Activated naive CD8-positive, alpha-beta T cell treated with anti-CD3 and anti-CD28 coated beads for 36 hours (primary cell): ENCODE data around the gene EXOSC6. TPM values are rescaled to one million over a fixed set of nuclear protein-coding genes. Genes with fewer than 3 reads are reported as not detected.
"Not testable (repeated sequence)": the region's sequence is repeated elsewhere in the genome, so short reads cannot be mapped to it uniquely, and the experiment has no call there.

Source experiments
- DNase-seq: peaks from one replicate; pipeline ENCODE4 v3.0.0; 2021
- H3K27ac Mint-ChIP-seq: one replicate; pipeline ENCODE4 v1.8.0; 2022; ENCODE audit warnings: mild to moderate bottlenecking, moderate library complexity, mixed read lengths
- H3K27me3 Mint-ChIP-seq: one replicate; pipeline ENCODE4 v1.8.0; 2022; ENCODE audit warnings: mild to moderate bottlenecking, mixed read lengths
- H3K36me3 Mint-ChIP-seq: one replicate; pipeline ENCODE4 v1.8.0; 2021; ENCODE audit warnings: mild to moderate bottlenecking, mixed read lengths
- H3K4me1 Mint-ChIP-seq: one replicate; pipeline ENCODE4 v1.8.0; 2021; ENCODE audit warnings: mixed read lengths
- H3K4me3 Mint-ChIP-seq: one replicate; pipeline ENCODE4 v1.8.0; 2022; ENCODE audit warnings: mild to moderate bottlenecking, moderate library complexity, mixed read lengths
- H3K9me3 Mint-ChIP-seq: one replicate; pipeline ENCODE4 v1.8.0; 2022; ENCODE audit warnings: mixed read lengths
- total RNA-seq, 2 experiments: library from RNA; stranded (reverse); gene quantifications; one replicate each; pipeline ENCODE4 v1.2.3, GENCODE V29; 2021

Gene EXOSC6
- 10 to 100 TPM; 34.9 to 35.5 TPM for total RNA-seq

DNA sequence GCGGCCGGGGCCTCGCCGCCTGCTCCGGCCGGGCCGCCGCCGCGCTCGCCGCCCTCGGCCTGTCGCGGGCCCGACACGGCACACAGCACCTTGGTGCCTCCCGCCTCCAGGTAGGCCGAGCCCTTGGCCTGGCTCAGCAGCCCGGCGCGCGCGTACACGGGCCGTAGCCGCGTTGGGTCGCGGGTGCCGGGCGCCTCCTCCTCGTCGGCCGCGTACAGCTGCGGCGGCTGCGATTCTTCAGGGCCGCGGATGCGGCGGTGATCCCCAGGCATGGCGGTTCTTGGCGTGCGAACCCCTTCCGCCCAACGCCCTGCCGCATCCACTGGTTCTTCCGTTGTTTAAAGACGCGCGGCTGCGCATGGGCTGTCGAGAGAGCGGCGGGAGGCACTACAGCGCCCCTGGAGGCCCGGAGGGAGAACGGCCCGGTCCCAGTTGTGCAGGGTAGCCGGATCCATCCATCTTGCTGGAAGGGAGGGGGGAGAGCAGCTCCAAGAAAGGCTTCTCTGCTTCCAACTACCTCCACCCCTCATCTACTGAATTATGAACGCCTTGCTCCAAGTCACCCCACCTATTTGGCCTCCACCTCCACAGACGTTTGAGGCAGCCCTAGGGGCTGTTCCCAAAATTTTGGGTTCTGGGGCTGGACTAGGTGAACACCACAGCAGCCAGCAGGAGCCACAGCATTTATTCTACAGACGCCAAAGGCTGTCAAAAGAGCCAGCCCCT lies at the start of gene EXOSC6:
EXOSC6 (minus strand) TSS at position 312 of the 726 bp plus-strand sequence; CDS start at position 272, 40 bp downstream.
- peak; percentile 94 for DNase-seq
- Mint-ChIP-seq H3K27me3 (peaks cover 3% of the 10 kb centered on the region), H3K27ac (peak within 1 kb of the TSS; percentile 91), H3K4me3 (peak within 1 kb of the TSS; percentile 89), H3K36me3 (peaks cover 30% of the 10 kb centered on the region), H3K9me3 (no peaks in the 10 kb centered on the region), H3K4me1 (peaks cover 20% of the 10 kb centered on the region)

DNA sequence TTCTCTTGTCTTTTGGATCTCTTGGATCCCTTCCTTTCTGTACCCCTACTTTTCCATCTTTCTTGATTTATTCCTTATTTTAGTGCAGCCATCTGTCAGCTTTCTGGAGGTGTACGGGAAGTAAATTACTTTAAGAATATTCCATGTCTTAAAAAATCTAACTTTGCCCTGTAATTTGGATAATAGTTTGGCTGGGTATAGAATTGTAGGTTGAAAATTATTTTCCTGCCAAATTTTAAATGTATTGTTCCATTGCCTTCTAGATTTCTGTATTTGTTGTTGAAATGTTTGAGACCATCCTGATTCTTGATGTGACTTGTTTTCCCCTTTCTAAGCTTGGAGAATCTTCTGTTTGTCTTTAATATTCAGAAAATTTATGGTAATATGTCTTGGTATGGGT lies 49.4 kb upstream of the EXOSC6 start:
- H3K4me3 Mint-ChIP-seq, result peak overlapping the region; percentile 16
- H3K27me3 Mint-ChIP-seq, result no peaks in the 10 kb centered on the region
- H3K9me3 Mint-ChIP-seq, result peaks cover 11% of the 10 kb centered on the region
- DNase-seq, result no peak
- H3K36me3 Mint-ChIP-seq, result peaks cover 35% of the 10 kb centered on the region
- peaks cover 37% of the 10 kb centered on the region for H3K4me1 Mint-ChIP-seq
- no peak overlapping the region for H3K27ac Mint-ChIP-seq

DNA sequence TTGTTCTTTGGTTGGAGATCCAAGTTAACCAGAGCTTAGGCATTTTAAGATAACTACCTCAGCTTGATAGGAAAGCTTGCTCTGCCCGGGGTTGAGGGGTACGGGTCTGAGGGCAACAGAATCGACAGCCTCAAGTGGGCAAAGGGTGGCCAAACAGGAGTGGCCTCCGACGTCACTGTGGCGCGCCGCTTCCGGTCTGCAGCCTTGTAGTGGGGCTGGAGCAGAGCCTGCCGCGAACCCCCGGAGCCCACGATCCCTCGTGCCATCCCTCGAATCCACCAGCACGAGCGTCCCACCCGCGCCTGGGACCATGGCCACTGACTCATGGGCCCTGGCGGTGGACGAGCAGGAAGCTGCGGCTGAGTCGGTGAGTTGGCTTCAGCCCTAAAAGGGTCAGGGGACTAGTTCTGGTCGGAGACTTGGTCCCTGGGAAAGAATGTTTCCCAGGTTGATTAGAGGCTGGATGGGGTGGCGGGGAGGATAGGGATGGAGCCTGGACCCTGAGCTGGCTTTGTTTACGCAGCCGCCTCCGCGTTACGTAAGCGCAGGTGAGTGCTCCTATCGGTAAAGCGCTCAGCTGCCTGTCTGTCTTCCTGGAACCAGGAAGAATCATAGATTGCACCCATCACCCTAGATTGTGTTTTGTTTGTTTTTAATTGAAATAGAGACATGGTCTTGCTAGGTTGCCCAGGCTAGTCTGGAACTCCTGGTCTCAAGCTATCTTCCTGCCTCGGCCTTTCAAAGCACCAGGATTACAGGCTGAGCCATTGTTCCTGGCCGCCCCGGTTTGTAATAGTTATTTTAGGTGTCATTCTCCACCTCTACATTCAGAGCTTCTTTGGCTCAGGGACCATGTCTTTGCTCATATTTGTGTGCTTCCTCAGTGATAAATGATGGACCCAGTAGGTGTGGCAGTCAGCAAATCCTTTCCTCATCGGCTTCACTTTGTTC lies 47.5 kb upstream of the EXOSC6 start, which contains the start of gene DDX19B:
DDX19B (plus strand) TSS at position 199 of the 951 bp plus-strand sequence; CDS start at position 311, 112 bp downstream.
- peak; percentile 72 for DNase-seq
- Mint-ChIP-seq H3K9me3 (peaks cover 11% of the 10 kb centered on the region), H3K4me1 (peaks cover 27% of the 10 kb centered on the region), H3K4me3 (peak within 1 kb of the TSS; percentile 92), H3K27me3 (no peaks in the 10 kb centered on the region), H3K36me3 (peaks cover 31% of the 10 kb centered on the region), H3K27ac (peak within 1 kb of the TSS; percentile 91)

DNA sequence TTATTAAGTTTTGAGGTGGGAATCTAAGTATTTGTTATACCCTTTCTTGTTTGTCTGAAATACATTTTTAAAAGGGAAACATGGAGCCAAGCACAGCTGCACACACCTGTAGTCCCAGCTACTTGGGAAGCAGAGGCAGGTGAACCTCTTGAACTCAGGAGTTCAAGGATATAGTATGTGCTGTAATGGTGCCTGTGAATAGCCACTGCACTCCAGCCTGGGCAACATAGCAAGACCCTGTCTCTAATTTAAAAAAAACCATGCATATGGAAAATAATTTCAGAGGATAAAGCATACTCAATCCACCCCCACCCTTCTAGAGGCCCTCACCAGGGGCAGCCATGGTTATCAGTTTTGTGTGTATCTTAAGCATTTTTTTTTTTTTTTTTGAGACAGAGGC lies 43.9 kb upstream of the EXOSC6 start:
- Mint-ChIP-seq H3K36me3 (peaks cover 6% of the 10 kb centered on the region), H3K27me3 (no peaks in the 10 kb centered on the region), H3K4me3 (no peak overlapping the region), H3K4me1 (peaks cover 20% of the 10 kb centered on the region), H3K9me3 (no peaks in the 10 kb centered on the region), H3K27ac (no peak overlapping the region)
- no peak for DNase-seq

DNA sequence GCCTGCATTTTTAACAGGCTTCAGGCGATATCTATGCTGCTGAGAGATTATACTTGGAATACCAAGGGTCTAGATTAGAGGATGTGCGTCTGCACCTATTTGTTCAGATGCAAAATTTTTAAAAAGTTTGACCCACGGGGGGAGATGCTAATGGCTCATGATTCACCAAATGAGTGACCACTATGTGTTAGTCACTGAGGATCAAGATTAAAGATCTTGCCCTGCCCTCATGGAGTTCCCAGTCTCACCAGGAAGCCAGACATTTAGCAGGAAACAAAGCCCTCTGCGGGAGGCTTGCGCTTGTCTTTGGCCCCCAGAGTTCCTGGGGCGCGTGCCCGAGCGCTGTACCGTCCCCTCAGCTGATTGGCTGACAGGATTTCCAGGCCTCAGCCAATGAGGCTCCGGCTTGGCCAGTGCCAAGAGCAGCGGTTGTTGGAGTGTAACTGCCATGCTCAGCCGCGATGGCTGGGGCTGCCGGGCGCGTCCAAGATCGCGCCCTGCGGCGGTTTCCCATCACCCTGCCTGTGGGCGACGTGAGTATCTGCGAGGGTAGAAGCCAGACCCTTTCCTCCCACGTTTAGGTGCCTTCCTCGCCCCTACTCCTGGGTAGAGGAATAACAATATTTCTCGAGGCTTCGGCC lies 42.8 kb upstream of the EXOSC6 start:
- Mint-ChIP-seq H3K27me3 (peaks cover under 1% of the 10 kb centered on the region), H3K4me1 (peaks cover 15% of the 10 kb centered on the region), H3K27ac (no peak overlapping the region), H3K9me3 (no peaks in the 10 kb centered on the region), H3K4me3 (no peak overlapping the region), H3K36me3 (no peaks in the 10 kb centered on the region)
- no peak for DNase-seq

DNA sequence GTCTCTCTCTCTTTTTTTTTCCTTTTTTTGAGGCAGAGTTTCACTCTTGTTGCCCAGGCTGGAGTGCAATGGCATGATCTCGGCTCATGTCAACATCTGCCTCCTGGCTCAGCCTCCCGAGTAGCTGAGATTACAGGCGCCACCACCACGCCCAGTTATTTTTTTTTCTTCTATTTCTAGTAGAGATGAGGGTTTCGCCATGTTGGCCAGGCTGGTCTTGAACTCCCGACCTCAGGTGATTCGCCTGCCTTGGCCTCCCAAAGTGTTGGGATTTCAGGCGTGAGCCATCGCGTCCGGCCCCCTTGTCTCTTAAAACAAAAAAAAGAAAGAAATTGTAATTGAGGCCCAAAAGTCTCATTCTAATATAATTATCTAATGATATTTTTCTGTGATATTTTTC lies 40.4 kb upstream of the EXOSC6 start:
- H3K9me3 Mint-ChIP-seq, H3K4me3 Mint-ChIP-seq, H3K27me3 Mint-ChIP-seq, DNase-seq, H3K27ac Mint-ChIP-seq: not testable (repeated sequence)
- peaks cover 16% of the 10 kb centered on the region for H3K4me1 Mint-ChIP-seq
- peaks cover 16% of the 10 kb centered on the region for H3K36me3 Mint-ChIP-seq

DNA sequence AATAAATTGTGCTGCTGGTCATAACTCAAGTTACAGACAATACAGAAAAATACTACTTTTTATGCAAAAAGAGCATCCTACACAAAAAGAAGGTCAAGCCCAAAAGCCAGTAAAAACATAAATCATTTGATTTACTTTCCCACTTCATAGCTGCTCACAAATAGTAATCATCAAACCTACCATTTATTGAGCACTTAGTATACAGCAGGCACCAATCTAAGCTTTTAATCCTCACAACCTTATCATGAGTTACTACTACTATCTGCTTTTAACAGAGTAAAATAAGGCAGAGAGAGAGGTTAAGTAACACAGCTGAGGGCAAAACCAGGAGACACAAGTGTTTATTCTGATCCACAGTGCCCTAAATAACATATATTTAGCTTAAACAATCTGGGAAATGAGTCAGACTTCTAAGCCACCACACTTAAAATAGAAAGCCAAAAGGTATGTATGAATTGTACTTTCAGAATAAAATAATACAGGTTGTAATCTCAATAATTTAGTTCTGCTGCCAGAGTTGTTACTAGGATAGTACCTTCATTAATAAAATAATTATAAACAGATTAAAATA lies 39.3 kb upstream of the EXOSC6 start:
- Mint-ChIP-seq H3K4me1 (peaks cover 16% of the 10 kb centered on the region), H3K9me3 (no peaks in the 10 kb centered on the region), H3K27me3 (peaks cover 4% of the 10 kb centered on the region), H3K36me3 (peaks cover 16% of the 10 kb centered on the region), H3K27ac (peak overlapping the region; percentile 54), H3K4me3 (no peak overlapping the region)
- no peak for DNase-seq

DNA sequence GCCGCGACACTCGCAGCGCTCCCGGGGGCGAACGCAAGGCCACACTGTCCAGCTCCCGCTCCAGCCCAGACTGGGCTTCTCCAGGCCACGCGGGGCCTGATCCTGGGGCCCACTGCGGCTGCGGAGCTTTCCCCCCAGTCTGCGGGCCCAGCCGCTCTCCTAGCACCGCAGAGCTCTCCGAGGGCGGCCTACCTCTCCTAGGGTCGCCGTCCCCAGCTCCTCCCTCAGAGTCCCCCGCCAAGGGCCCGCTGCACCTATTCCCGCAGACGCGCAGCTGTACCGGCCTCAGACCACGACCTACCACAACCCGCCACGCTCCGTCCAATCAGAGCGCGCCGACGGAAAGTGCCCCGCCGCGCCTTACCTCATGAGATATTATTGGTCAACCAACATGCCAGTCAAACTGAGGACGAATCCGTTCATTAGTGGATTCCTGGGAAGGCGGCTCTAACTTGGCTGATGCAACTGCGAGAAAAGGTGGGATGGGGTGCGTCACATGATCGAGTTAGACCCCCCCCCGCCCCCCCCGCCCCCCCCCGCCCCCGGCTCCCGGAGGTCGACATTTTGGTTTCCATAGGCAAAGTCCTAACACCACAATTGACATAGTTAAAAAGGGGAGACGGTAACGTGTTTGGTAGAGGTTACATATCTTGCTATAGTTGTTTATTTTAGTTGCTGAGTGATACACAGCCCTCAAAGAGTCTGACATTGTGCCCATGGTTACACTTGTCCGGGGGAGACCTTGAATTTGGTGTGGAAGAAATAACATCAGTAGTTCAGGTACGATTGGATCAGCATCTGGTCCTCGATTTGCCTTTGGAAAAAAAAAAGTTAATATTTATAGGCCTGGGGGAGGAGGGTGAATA lies 37.7 kb upstream of the EXOSC6 start, which contains the start of gene AARS1:
AARS1 (minus strand) TSS at position 278 of the 866 bp plus-strand sequence. CDS start 6,743 bp downstream, outside the sequence.
- H3K36me3 Mint-ChIP-seq, result peaks cover 26% of the 10 kb centered on the region
- peaks cover 4% of the 10 kb centered on the region for H3K27me3 Mint-ChIP-seq
- peaks cover 26% of the 10 kb centered on the region for H3K4me1 Mint-ChIP-seq
- peak within 1 kb of the TSS; percentile 99 for H3K4me3 Mint-ChIP-seq
- DNase-seq, result peak; percentile 95
- H3K9me3 Mint-ChIP-seq, result no peaks in the 10 kb centered on the region
- H3K27ac Mint-ChIP-seq, result peak within 1 kb of the TSS; percentile 99

DNA sequence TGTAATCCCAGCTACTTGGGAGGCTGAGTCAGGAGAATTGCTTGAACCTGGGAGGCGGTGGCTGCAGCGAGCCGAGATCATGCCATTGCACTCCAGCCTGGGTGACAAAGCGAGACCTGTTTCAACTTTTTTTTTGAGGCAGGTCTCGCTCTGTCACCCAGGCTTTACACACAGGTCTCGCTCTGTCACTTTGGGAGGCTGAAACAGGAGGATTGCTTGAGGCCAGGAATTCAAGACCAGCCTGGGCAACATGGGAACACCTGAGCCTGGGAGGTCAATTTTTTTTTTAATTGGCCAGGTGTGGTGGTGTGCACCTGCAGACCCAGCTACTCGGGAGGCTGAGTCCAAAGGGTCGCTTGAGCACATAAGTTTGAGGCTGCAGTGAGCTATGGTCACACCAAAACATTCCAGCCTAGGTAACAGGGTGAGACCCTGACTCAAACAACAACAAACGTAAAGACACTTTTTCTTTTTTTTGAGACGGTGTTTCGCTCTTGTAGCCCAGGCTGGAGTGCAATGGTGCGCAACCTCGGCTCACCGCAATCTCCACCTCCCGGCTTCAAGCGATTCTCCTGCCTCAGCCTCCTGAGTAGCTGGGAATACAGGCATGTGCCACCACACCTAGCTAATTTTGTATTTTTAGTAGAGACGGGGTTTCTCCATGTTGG lies 35.7 kb upstream of the EXOSC6 start:
- Mint-ChIP-seq H3K4me1 (peaks cover 39% of the 10 kb centered on the region), H3K27ac (peak overlapping the region; percentile 99)

DNA sequence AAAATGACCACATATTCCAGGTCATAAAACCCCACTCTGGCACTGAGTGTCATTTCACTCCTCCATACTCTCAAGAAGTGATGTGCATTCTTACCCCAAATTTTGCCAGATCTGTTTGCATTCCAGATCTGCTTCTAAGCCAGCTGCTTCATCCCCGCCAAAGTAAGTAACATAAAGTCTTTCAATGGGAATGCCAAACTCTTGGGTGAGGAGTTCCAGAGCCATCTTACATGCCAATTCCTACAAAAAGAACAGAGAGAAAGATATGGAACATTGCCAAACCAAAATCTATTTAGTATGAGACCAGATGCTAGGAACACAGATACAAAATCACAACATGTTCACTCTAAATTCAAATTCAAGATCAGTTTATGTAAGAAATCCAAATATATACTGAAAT lies 24.7 kb upstream of the EXOSC6 start:
- peaks cover 33% of the 10 kb centered on the region for H3K36me3 Mint-ChIP-seq
- H3K4me1 Mint-ChIP-seq, result peaks cover 3% of the 10 kb centered on the region
- H3K4me3 Mint-ChIP-seq, result no peak overlapping the region
- no peak for DNase-seq
- H3K27me3 Mint-ChIP-seq, result no peaks in the 10 kb centered on the region
- H3K9me3 Mint-ChIP-seq, result no peaks in the 10 kb centered on the region
- H3K27ac Mint-ChIP-seq, result peak overlapping the region; percentile 1

More for the DNA sequence above, 35.7 kb upstream of the EXOSC6 start:
- H3K9me3 Mint-ChIP-seq, H3K27me3 Mint-ChIP-seq, DNase-seq: not testable (repeated sequence)
- Mint-ChIP-seq H3K36me3 (peaks cover 42% of the 10 kb centered on the region), H3K4me3 (peak overlapping the region; percentile 99)

DNA sequence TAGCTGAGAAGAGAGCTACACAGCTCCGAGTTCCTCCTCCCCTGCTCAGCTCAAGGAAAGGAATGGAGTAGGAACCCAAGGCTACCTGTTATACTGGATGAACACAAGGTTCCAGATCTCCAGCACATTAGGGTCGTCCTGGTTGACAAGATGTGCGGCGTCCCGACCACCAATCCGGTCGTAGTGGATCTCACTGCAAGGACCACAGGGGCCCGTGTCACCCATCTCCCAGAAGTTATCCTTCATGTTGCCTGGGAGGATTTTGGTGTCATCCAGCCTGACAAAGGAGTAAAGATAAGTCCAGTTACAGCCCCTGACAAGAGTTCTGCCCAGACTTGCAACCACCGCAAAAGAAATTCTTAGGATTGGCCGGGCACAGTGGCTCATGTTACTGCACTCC lies 20.0 kb upstream of the EXOSC6 start:
- no peaks in the 10 kb centered on the region for H3K4me1 Mint-ChIP-seq
- H3K4me3 Mint-ChIP-seq, result no peak overlapping the region
- H3K36me3 Mint-ChIP-seq, result peaks cover 39% of the 10 kb centered on the region
- H3K27me3 Mint-ChIP-seq, result no peaks in the 10 kb centered on the region
- no peaks in the 10 kb centered on the region for H3K9me3 Mint-ChIP-seq
- H3K27ac Mint-ChIP-seq, result no peak overlapping the region
- no peak for DNase-seq

DNA sequence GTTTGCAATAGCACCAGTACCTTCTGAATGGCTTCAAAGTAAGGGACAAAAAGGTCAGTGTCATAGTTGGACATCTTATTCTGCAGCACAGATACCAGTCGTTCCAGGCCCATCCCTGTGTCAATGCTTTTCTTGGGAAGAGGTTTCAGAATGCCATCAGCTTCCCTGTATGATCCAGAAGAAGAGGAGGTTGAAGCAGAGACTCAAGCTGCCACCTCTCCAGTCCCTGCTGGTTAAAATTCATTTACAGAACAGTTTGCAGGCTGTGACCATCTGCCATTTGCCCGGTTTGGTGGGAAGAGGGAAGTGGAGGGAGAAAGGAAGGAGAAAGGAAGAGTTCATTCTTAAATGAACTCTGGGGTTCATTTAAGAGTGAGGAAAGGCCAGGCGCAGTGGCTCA lies 18.4 kb upstream of the EXOSC6 start:
- Mint-ChIP-seq H3K36me3 (peaks cover 37% of the 10 kb centered on the region), H3K4me1 (no peaks in the 10 kb centered on the region), H3K9me3 (no peaks in the 10 kb centered on the region), H3K27me3 (no peaks in the 10 kb centered on the region), H3K27ac (no peak overlapping the region), H3K4me3 (no peak overlapping the region)
- DNase-seq, result no peak

DNA sequence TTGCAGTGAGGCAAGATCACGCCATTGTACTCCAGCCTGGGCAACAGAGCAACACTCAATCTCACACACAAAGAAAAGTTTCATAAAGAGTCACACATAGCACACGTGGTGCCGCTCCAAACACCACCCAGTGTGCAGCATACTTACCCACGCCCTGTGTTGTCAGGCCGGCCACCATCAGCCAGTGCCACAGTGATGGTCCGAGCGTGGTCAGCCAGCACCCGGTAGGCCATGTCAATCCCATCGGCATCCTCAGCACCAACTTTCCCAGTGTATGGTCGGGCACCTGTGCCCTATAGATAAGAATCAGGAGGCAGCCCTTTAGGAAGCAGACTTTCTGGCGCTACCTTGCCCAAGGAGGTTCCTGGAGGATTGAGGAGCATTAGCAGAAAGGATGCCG lies 17.7 kb upstream of the EXOSC6 start:
- peaks cover 35% of the 10 kb centered on the region for H3K36me3 Mint-ChIP-seq
- no peaks in the 10 kb centered on the region for H3K27me3 Mint-ChIP-seq
- H3K4me3 Mint-ChIP-seq, result no peak overlapping the region
- no peaks in the 10 kb centered on the region for H3K4me1 Mint-ChIP-seq
- no peaks in the 10 kb centered on the region for H3K9me3 Mint-ChIP-seq
- no peak overlapping the region for H3K27ac Mint-ChIP-seq
- DNase-seq, result no peak
